HEK293T (cell line): Measurements from ENCODE around the gene RNFT2.
"Not testable (repeated sequence)": the region's sequence is repeated elsewhere in the genome, so short reads cannot be mapped to it uniquely, and the experiment has no call there.

Experiments
- CTCF ChIA-PET: fragments of 350-600 bp; formaldehyde crosslinking; extraction: SDS; loops from one replicate; lab custom pipeline; 2021; ENCODE audit warnings: antibody characterized with exemption, inconsistent platforms; lab: Yijun Ruan, JAX
- POLR2A ChIA-PET: fragments of 350-600 bp; formaldehyde crosslinking; extraction: SDS; loops from one replicate; lab custom pipeline; 2020; ENCODE audit warnings: antibody characterized with exemption, inconsistent platforms; lab: Yijun Ruan, JAX
- DNase-seq: peaks from one replicate; pipeline ENCODE4 v3.0.0; 2012; ENCODE audit warnings: mixed read lengths; ENCODE audit errors: extremely low spot score
- ARNT ChIP-seq: fragments of 450-650 bp; IDR thresholded peaks from 2 replicates; pipeline ENCODE4 v1.6.1; 2017; ENCODE audit warnings: mild to moderate bottlenecking
- BHLHE40 ChIP-seq: fragments of 450-650 bp; IDR thresholded peaks from 2 replicates; pipeline ENCODE4 v1.6.1; 2016; ENCODE audit warnings: mild to moderate bottlenecking, moderate library complexity, borderline replicate concordance
- CTBP1 ChIP-seq: fragments of 450-650 bp; IDR thresholded peaks from 2 replicates; pipeline ENCODE4 v1.6.1; 2016; ENCODE audit warnings: borderline replicate concordance
- ELF4 ChIP-seq: fragments of 450-650 bp; IDR thresholded peaks from 2 replicates; pipeline ENCODE4 v1.6.1; 2017; ENCODE audit warnings: antibody characterized with exemption
- FOXA1 ChIP-seq: fragments of 450-650 bp; IDR thresholded peaks from 2 replicates; pipeline ENCODE4 v1.6.1; 2016; ENCODE audit warnings: mild to moderate bottlenecking
- FOXK2 ChIP-seq: fragments of 450-650 bp; IDR thresholded peaks from 2 replicates; pipeline ENCODE4 v1.6.1; 2016; ENCODE audit warnings: mild to moderate bottlenecking
- FOXM1 ChIP-seq: fragments of 450-650 bp; IDR thresholded peaks from 2 replicates; pipeline ENCODE4 v1.6.1; 2017; ENCODE audit warnings: mild to moderate bottlenecking, borderline replicate concordance
- HDGF ChIP-seq: fragments of 450-650 bp; IDR thresholded peaks from 2 replicates; pipeline ENCODE4 v1.6.1; 2017; ENCODE audit warnings: antibody characterized with exemption, borderline replicate concordance
- L3MBTL2 ChIP-seq: fragments of 450-650 bp; conservative IDR thresholded peaks from 2 replicates; pipeline ENCODE4 v1.6.1; 2016; ENCODE audit warnings: mild to moderate bottlenecking
- LEF1 ChIP-seq: fragments of 450-650 bp; IDR thresholded peaks from 2 replicates; pipeline ENCODE4 v1.6.1; 2017; ENCODE audit warnings: mild to moderate bottlenecking, borderline replicate concordance
- NFRKB ChIP-seq: fragments of 450-650 bp; IDR thresholded peaks from 2 replicates; pipeline ENCODE4 v1.6.1; 2016; ENCODE audit warnings: mild to moderate bottlenecking, moderate library complexity
- SP1 ChIP-seq: fragments of 450-650 bp; IDR thresholded peaks from 2 replicates; pipeline ENCODE4 v1.6.1; 2017
- SUZ12 ChIP-seq: fragments of 450-650 bp; IDR thresholded peaks from 2 replicates; pipeline ENCODE4 v1.6.1; 2016; ENCODE audit warnings: mild to moderate bottlenecking
- TARDBP ChIP-seq: fragments of 450-650 bp; IDR thresholded peaks from 2 replicates; pipeline ENCODE4 v1.6.1; 2016
- ZNF384 ChIP-seq: fragments of 450-650 bp; IDR thresholded peaks from 2 replicates; pipeline ENCODE4 v1.6.1; 2016
- TF ChIP-seq, protein P1 (sequence below): fragments of 450-650 bp; IDR thresholded peaks from 2 replicates; pipeline ENCODE4 v1.6.1; 2016

RNFT2 gene

DNA sequence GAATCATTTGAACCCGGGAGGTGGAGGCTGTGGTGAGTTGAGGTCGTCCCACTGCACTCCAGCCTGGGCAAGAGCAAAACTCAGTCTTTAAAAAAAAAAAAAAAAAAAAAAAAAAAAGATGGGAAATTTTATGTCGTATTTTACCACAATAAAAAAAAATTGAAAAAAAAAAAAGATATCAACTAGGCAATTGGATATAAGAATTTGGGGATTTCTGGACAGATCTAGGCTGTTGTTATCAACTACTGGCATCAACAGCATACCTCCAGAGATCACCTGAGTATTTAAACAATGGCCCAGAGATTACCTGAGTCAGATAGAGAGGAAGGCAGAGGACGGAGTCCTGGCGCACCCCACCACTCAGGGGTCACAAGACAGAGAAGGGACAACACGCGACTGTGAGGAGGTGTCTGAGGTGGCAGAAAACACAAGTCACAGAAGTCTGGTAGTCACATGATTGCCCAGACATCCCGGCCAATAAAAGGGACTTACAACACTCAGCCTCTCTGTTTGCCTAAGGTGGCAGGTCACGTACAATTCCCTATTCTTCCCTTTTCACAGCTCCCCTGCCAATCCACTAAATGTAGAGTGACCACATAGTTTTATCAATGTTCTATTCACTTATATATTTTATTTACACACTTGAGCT, 2.0 kb upstream of the RNFT2 start:
- ChIA-PET POLR2A (interaction anchor here (1.4 kb wide), 1 partner anchor 9 kb away, joined by 4 read pairs; no protein-coding TSS in a partner anchor), CTCF (no interaction called here)
- DNase-seq, result no peak
- no peak for TF ChIP-seq SUZ12
- no peak for TF ChIP-seq LEF1
- TF ChIP-seq TARDBP, result no peak
- TF ChIP-seq NFRKB, result no peak
- no peak for TF ChIP-seq HDGF
- no peak for TF ChIP-seq CTBP1
- no peak for TF ChIP-seq BHLHE40
- no peak for TF ChIP-seq SP1
- TF ChIP-seq L3MBTL2, result no peak
- no peak for TF ChIP-seq FOXK2
- no peak for TF ChIP-seq FOXM1
- TF ChIP-seq ARNT, result no peak
- no peak for TF ChIP-seq ELF4
- TF ChIP-seq, protein P1, sequence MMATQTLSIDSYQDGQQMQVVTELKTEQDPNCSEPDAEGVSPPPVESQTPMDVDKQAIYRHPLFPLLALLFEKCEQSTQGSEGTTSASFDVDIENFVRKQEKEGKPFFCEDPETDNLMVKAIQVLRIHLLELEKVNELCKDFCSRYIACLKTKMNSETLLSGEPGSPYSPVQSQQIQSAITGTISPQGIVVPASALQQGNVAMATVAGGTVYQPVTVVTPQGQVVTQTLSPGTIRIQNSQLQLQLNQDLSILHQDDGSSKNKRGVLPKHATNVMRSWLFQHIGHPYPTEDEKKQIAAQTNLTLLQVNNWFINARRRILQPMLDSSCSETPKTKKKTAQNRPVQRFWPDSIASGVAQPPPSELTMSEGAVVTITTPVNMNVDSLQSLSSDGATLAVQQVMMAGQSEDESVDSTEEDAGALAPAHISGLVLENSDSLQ, result no peak
- TF ChIP-seq ZNF384, result no peak
- no peak for TF ChIP-seq FOXA1

DNA sequence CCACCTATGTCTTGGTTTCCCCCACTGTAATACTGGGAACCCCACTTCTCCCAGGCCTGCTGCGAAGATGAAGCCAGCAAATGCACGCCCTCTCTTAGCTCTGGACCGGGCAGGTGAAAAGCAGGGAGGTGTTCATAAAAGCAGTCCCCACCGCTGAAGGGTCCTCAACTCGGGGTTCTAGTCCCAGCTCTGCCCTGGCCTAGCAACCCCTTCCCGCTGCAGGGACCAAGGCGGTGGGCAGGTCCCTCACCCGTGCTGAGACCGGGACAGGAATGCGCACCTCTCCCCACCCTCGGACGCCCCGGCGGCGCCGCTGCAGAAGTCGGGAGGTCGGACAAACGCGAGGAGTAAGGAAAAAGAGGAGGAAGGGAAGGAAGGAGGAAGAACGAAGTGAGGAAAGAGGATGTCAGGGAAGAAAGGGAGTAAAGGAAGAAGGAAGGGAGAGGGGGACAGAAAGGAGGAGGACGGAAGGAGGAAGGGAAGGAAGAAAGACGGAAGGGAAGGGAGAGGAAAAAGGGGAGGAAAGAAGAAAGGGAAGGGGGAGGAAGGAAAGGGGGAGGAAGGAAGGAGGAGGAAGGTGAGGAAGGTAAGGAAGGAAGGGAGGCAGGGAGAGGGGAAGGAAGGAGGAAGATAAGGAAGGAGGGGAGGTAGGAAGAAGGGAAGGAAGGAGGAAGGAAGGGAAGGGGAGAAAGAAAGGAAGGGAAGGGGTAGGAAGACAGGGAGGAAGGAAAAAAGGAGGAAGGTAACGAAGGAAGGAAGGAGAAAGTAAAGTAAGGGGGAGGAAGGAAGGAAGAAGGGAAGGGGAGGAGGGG, 947 bp upstream of the RNFT2 start:
- POLR2A ChIA-PET, result interaction anchor here (1.4 kb wide), 1 partner anchor 10 kb away, joined by 4 read pairs; no protein-coding TSS in a partner anchor
- CTCF ChIA-PET, result no interaction called here
- peak; percentile 38 for DNase-seq

DNA sequence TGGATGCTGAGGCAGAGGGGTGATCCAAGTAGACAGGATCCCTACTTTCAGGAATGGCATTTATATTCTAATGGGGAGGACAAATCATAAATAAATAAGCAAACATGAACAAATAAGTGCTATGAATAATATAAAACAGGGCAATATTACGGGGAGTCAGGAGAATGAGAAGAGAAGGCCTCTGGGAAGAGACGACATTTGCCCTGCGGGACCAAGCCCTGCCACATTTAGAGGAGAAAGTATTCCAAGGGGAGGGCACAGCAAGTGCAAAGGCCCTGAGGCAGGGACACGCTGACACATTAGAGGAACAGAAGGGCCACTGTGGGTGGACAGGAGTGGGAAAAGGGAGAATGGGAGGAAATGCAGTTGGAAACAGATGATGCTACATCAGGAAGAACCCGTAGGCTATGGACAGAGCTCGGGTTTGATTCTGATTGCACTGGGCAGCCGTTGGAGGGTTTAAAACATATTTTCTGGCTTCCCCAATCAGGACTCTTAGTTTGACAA, 1.3 kb downstream of the RNFT2 start:
- POLR2A ChIA-PET, result no interaction called here
- CTCF ChIA-PET, result no interaction called here
- TF ChIP-seq BHLHE40 (no peak), TARDBP (no peak), CTBP1 (no peak), NFRKB (no peak), SP1 (no peak), ARNT (no peak), SUZ12 (no peak), HDGF (no peak), FOXK2 (no peak), ELF4 (no peak), ZNF384 (no peak), L3MBTL2 (no peak), FOXM1 (no peak), FOXA1 (no peak), LEF1 (no peak)
- TF ChIP-seq, protein P1, result no peak
- DNase-seq, result no peak

More for the DNA sequence above, 947 bp upstream of the RNFT2 start:
- TF ChIP-seq ELF4 (no peak), CTBP1 (0 out of 2 replicates have a peak, but pooled peaks have one; percentile 5)

DNA sequence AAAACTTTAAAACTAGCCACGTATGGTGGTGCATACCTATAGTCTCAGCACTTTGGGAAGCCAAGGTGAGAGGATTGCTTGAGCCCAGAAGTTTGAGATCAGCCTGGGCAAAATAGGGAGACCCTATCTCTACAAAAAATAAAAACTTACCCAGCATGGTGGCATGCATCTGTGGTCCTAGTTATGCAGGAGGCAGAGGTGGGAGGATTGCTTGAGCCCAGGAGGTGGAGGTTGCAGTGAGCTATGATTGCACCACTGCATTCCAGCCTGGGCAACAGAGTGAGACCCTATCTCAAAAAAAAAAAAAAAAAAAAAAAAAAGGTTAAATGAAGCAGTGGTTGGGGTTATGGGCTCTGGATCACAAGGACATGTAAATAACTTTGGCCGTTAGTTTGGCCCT, 4.7 kb downstream of the RNFT2 start:
- POLR2A ChIA-PET, CTCF ChIA-PET, DNase-seq: not testable (repeated sequence)

DNA sequence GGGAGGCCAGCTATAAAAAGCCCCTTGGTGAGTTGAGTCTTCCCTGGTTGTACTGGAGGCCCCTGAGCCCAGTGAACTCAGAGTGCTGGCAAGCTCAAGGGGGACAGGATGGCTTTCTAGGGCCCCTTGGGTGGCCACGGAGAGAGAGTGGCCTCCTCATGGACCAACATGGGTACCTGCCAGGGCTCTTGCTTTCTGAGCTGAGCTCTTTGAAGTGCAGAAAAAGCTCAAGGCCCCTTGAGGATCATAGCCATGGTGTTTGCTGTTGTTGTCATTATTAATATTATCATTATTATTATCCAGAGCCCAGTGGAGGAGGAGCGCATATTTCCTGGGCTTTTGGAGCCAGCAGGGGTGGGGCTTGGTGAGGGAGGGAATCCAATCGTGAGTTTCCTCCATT, 6.7 kb downstream of the RNFT2 start:
- CTCF ChIA-PET, result no interaction called here
- POLR2A ChIA-PET, result no interaction called here

DNA sequence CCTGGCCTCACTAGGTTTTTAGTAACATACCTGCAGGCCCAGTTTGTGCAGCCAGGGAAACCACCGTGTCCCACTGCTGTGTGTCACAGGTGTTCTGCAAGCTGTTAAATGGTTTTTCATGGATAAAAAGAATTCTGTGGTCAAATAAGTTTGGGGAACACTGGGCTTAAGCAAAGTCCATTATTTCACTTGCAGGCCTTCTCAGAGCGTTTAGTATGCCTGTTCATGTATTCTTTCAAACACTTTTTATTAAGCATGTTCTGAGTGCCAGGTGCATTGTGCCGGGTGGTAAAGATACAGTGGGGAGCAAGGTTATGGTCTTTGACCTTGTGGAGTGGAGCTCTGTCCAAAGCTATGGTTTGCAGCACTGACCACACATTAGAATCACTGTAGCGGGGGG, 7.4 kb downstream of the RNFT2 start:
- no peak for DNase-seq
- ChIA-PET CTCF (no interaction called here), POLR2A (no interaction called here)
- TF ChIP-seq L3MBTL2, result no peak
- no peak for TF ChIP-seq ELF4
- no peak for TF ChIP-seq BHLHE40
- TF ChIP-seq FOXA1, result no peak
- TF ChIP-seq, protein P1, result no peak
- no peak for TF ChIP-seq SP1
- TF ChIP-seq ZNF384, result no peak
- TF ChIP-seq TARDBP, result no peak

More for the DNA sequence above, 6.7 kb downstream of the RNFT2 start:
- TF ChIP-seq HDGF (no peak), FOXM1 (no peak), LEF1 (no peak), TARDBP (no peak), FOXA1 (no peak), BHLHE40 (no peak), ZNF384 (no peak), SP1 (no peak), NFRKB (no peak), L3MBTL2 (no peak)
- TF ChIP-seq, protein P1, result no peak
- no peak for DNase-seq
